HG02588 (cell line): ENCODE measurements around the gene ITIH4.
A peak's percentile ranks its signal among the peaks of the same experiment; 100 is the strongest.

Experiments used
- ATAC-seq: cut with Tn5 transposase; IDR thresholded peaks from one replicate; pipeline ENCODE4 v1.9.1; 2021; ENCODE audit warnings: mild to moderate bottlenecking, moderate library complexity; ENCODE audit not compliant: unreplicated experiment

ITIH4 gene

DNA sequence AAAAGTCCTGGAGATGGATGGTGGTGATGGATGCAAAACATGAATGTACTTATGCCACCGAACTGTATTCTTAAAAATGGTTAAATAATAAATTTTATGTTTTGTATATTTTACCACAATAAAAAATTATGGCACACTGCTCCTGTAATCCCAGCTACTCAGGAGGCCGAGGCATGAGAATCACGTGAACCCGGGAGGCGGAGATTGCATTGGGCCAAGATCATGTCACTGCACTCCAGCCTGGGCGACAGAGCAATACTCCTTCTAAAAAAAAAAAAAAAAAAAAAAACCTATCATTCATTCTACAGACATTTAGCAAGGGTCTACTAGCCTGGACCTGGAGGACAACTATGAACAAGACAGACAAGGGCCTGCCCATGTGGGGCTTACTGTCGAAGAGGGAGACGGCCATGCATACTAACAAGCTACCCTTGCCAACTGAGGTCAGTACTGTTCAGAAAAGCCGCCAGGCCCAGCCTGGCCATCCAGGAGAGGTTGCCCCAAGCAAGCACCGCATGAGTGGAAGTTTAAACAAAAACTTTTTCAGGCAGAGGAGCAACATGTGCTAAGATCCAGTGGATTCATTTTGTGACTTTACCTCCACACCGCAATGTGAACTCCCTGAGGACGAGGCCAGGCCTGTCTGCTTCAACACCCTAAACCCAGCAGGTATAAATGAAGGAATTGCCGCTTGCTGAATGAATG lies 57.0 kb downstream of the ITIH4 start:
- ATAC-seq, result no peak

DNA sequence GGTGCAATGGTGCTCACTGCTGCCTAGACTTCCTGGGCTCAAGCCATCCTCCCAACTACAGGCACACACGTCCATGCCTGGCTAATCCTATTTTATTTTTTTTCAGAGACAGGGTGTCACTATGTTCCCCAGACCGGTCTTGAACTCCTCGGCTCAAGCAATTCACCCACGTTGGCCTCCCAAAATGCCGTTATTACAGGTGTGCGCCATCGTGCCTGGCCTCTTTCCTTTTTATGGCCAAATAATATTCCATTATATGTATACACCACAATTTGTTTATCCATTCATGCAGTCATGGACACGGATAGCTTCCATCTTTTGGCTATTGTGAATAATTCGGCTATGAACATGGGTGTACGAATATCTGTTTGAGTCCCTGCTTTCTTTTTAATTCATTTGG lies 58.8 kb downstream of the ITIH4 start:
- no peak for ATAC-seq

DNA sequence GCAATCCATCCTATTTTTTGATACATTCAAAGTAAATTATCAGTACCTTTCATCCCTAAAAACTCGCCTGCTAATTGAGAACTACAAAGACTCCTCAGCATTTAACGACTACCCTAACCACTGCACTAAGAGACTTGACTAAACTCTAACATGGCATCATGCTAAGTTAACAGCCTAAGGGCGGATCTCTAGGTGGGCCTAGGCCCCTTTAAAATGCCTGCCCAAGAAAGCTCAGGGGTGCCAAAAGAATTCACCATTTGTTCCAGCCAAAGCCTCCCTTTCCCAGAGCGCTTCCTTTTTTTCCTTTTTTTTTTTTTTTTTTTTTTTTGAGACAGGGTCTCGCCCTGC lies 59.2 kb downstream of the ITIH4 start:
- ATAC-seq, result no peak

DNA sequence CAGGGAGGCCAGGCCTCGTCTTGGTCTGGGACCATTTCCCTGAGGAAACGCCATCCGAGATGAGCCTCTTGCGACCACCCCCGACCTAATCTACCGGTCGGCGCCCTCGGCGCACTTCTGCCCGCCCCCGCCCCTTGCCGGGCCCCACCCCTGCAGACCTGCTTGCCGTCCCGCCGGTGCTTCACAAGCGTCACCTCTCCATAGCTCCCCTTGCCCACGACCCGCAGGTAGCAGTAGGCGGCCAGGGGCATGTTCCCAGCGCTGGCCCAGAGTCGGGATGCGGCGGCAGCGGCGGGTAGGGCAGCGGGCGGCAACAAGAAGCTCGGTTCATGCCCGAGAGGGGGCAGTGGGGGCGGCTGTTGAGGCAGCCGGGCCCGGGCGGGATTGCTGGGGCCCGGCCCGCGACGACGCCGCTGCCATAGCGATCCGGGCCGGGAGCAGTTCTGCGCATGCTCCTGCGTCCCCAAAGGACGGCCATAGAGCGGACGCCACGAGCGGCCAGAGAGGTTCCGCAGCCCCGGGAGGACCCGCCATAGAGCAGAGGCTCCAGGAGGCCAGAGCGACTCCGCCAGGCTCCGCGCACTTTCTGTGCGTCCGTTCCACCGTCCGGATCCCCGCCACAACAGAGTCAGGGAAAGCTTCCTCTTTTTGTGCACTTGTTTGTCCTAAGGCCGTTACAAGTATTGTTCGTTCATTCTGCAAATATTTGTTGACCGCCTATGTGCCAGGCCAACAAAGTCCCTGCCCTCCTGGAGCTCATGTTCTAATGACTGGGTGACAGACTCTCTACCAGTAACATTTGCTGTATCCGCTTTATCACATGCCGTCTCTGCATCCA lies 59.8 kb downstream of the ITIH4 start, which contains the start of gene NEK4:
NEK4 (minus strand) TSS at position 445 of the 838 bp plus-strand sequence; CDS start at position 251, 194 bp downstream.
- ATAC-seq, result peak; percentile 96

DNA sequence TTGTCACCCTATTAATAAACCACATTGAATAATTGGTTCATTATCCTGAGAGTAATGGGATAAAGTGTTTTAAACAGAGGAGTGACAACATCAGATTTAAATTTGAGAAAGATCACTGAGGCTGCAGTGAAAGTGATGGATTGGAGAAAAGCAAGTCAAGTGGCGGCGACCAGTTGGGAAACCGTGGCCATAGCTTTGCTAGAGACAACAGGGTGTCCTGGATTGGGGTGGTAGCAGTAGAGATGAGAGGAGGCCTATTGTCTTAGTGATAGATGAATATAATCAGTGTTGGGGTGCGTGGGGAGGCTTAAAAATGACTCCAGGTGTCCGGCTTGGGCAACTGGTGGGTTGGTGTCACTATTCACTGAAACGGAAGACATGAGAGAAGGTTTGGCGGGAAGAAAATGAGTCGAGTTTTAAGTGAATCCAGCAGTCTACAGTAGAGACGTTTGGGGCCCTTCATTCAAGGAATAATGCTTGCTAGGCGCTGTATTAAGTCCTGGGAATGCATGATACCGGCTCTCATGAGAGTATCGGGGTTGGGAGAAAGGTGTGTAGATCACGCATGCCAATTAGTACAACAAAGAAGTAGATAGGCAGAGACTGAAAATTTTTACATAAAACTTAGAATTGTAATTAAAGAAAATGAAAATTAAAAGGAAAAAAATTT lies 60.6 kb downstream of the ITIH4 start:
- ATAC-seq, result no peak

DNA sequence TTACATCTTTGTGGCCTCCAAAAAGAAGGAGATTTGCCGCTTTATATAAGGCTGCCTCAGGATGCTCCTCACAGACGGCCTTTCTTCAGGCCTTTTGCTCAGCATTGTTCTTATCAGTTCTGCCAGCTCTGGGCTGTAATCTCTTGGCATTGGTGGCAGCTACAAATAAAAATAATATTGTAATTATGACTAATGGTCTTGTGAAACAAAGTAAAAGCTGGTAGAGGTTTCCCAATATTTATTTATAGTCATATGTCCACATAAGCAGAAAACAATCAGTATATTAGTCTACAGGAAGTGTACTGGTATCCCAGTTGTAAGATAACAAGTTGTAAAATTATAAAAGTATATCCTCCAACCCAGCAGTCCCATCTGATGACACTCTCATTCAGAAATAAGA lies 67.0 kb downstream of the ITIH4 start:
- no peak for ATAC-seq
